WERI-Rb-1 (cell line): ENCODE measurements around the gene MRTO4.

Experiments
- DNase-seq: peaks from one replicate; pipeline ENCODE4 v3.0.0-alpha.2; 2020
- H3K27ac ChIP-seq: fragments of 250-450 bp; sonication (Bioruptor Pico); 2 replicates; pipeline ENCODE4 v1.5.1; 2020; ENCODE audit warnings: mild to moderate bottlenecking, moderate library complexity
- H3K27me3 ChIP-seq: fragments of 250-450 bp; sonication (Bioruptor Pico); 2 replicates; pipeline ENCODE4 v1.5.1; 2021; ENCODE audit warnings: mild to moderate bottlenecking, low read depth, moderate library complexity; ENCODE audit not compliant: insufficient read depth, severe bottlenecking
- H3K36me3 ChIP-seq: fragments of 250-450 bp; sonication (Bioruptor Pico); 2 replicates; pipeline ENCODE4 v1.5.1; 2020; ENCODE audit warnings: mild to moderate bottlenecking, moderate library complexity
- H3K4me3 ChIP-seq: 2 replicates; pipeline ENCODE4 v1.5.1; 2011; ENCODE audit warnings: low read depth, mild to moderate bottlenecking, control low read depth, low read length
- H3K9me3 ChIP-seq: fragments of 250-450 bp; sonication (Bioruptor Pico); 2 replicates; pipeline ENCODE4 v1.5.1; 2021; ENCODE audit warnings: mild to moderate bottlenecking, moderate library complexity; ENCODE audit not compliant: severe bottlenecking
- CTCF ChIP-seq: IDR thresholded peaks from 2 replicates; pipeline ENCODE4 v1.5.1; 2011; ENCODE audit warnings: low read depth, mild to moderate bottlenecking, control low read depth, inconsistent platforms, low read length

Gene MRTO4

GRCh38 chr1:19251305-19252196, at the start of gene MRTO4, which contains the start of gene EMC1:
TSS of gene MRTO4 (plus strand) at chr1:19251805. CDS start at chr1:19251836, 31 bp downstream.
TSS of gene EMC1 (minus strand) at chr1:19251524. CDS start at chr1:19251509, 15 bp downstream.
- H3K9me3 ChIP-seq = no peaks in the 10 kb centered on the region
- H3K4me3 ChIP-seq = peak within 1 kb of the TSS; percentile 92
- no peaks in the 10 kb centered on the region for H3K27me3 ChIP-seq
- peak; percentile 88 for DNase-seq
- H3K27ac ChIP-seq = peak within 1 kb of the TSS; percentile 100
- H3K36me3 ChIP-seq = peaks cover 48% of the 10 kb centered on the region
- no peak for TF ChIP-seq CTCF

- no peaks in the 10 kb centered on the region for H3K27me3 ChIP-seq
- no peak overlapping the region for H3K27ac ChIP-seq
- no peak for TF ChIP-seq CTCF
- no peak overlapping the region for H3K4me3 ChIP-seq
- peaks cover 50% of the 10 kb centered on the region for H3K36me3 ChIP-seq
- DNase-seq = no peak
- no peaks in the 10 kb centered on the region for H3K9me3 ChIP-seq
Measured at GRCh38 chr1:19202396-19202795, 49.2 kb upstream of the MRTO4 start.

- no peaks in the 10 kb centered on the region for H3K27me3 ChIP-seq
- no peak overlapping the region for H3K4me3 ChIP-seq
- DNase-seq = no peak
- TF ChIP-seq CTCF = no peak
- H3K9me3 ChIP-seq = no peaks in the 10 kb centered on the region
- H3K36me3 ChIP-seq = peaks cover 39% of the 10 kb centered on the region
- no peak overlapping the region for H3K27ac ChIP-seq
Measured at GRCh38 chr1:19203440-19203839, 48.2 kb upstream of the MRTO4 start.

- Histone ChIP-seq H3K27ac (no peak overlapping the region), H3K4me3 (no peak overlapping the region), H3K27me3 (no peaks in the 10 kb centered on the region), H3K9me3 (no peaks in the 10 kb centered on the region), H3K36me3 (peaks cover 27% of the 10 kb centered on the region)
- TF ChIP-seq CTCF = no peak
- DNase-seq = no peak
Measured at GRCh38 chr1:19204446-19205266, 46.9 kb upstream of the MRTO4 start.

- no peak for DNase-seq
- no peaks in the 10 kb centered on the region for H3K27me3 ChIP-seq
- H3K9me3 ChIP-seq = no peaks in the 10 kb centered on the region
- peaks cover 23% of the 10 kb centered on the region for H3K36me3 ChIP-seq
- H3K4me3 ChIP-seq = no peak overlapping the region
- no peak for TF ChIP-seq CTCF
- H3K27ac ChIP-seq = no peak overlapping the region
Measured at GRCh38 chr1:19205403-19205802, 46.2 kb upstream of the MRTO4 start.
